DMS153 treated with DMSO at 0.1 percent for 48 hours (cell line): ENCODE measurements around the gene CD248.
A peak's percentile ranks its signal among the peaks of the same experiment; 100 is the strongest.

Experiments
- DNase-seq: peaks from one replicate; lab custom pipeline; 2025; ENCODE audit not compliant: unreplicated experiment; lab: John Stamatoyannopoulos, UW

The CD248 gene

DNA sequence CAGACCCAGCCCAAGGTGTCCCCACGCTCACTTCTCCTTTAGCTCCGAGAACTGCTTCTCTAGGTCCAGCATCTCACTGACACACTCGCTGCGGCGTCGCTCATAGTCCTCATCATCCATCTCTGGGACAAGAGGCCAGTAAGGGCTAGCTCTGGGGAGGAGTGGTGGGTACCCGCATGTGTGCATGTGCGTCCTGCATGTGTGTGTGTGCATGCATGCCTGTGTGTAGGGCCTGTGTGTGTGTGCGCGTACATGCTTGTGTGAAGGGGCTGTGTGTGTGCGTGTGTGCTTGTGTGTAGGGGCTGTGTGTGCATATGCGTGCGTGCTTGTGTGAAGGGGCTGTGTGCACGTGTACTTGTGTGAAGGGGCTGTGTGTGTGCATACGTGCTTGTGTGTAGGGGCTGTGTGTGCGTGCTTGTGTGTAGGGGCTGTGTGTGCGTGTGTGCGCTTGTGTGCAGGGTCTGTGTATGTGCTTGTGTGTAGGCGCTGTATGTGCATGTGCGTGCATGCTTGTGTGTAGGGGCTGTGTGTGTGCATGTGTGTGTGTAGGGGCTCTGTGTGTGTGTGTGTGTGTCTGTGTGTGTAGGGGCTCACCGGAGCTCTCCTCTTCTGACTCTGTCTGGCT is 24.8 kb upstream of the CD248 start:
- no peak for DNase-seq

- DNase-seq = no peak
These were observed 24.0 kb upstream of the CD248 start for GRCh38 chr11:66340596-66341501.

- DNase-seq = no peak
These were observed 23.0 kb upstream of the CD248 start for GRCh38 chr11:66339686-66340483.

GRCh38 chr11:66339162-66339675 is 22.4 kb upstream of the CD248 start:
- no peak for DNase-seq

DNA sequence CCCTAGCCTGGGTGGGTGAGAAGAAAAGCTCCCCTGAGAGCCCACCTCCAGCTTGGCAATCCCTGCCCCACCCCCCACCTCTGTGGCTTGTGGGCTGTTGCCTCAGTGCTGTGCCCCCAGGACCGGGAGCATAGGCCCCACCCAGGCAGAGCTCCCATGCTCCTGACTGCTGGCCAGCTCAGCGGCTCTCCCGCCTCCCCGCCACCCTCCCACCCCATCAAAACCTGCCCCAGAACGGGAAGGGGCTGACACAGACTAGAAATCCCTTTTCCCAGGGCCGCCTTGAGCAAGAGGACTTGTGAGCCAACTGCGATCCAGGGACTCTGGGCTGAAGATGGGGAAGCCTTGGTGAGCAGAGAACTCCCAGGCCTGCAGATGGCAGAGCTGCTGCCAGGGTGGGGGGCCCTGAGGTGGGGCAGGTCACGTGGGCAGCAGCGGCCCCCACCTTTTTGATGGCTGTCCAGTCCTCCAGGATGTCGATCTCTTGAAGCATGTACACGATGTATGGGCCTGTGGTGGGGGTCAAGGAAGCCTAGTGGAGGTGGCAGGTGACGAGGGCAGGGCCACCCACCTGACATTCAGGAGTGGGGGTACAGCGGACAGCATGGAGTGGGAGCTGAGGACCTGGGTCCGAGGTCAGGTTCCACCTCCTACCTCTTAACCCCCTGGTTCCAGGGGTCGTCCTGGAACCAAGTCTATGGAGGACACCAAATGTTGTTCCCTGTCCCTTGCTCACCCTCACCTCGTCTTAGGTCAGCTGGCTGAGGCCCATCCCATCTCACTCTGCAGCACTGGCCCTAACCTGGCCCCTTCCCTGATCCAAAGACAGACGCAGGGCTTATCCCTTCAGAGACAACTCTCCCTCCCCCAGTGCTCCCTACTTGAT is 21.7 kb upstream of the CD248 start:
- DNase-seq = no peak

GRCh38 chr11:66337103-66337899 is 20.5 kb upstream of the CD248 start:
- DNase-seq = no peak

DNA sequence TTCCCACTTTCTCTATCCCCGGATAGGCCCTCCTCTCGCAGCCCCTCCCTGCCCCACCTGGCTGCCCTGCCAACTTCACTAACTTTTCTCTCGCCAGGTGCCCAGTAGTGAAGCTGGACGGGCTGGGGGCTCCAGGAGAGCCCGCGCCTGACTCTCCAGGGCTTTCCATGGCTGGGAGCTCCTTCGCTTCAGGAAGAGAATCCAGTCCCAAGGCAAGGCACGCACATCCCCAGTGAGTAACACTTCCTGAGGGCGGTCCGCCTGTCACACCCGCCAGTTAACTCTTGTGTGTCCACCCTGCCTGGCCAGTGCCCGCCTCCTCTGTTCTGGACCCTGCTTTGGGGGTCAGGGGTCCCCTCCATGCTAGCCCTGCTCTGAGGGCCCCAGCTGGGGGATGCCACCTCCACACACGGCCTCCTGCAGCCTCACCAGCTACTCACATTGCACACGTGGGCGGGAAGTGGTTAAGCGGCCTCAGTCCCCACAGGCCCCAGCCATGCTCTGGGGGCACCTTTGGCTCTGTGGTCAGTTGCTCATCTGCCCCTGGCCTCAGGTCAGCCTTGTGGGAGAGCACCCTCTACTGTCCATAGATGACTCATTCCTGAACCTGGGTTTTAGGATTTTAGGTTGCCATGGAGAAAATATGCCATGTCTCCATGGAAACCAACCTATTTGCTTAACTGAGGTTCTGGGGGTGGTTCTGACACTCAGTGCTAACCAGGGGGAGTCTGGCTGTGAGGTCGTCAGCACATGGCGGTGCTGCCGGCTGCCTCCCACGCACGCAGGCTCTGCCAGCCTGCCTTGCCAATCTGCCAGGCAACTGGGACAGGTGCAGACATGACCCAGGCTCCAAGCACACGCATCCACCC is 19.6 kb upstream of the CD248 start, which contains the start of gene RIN1:
Gene RIN1 (minus strand): TSS at position 201 of the 869 bp plus-strand sequence. CDS start 32 bp downstream, at position 169.
- DNase-seq = peak; percentile 40

DNA sequence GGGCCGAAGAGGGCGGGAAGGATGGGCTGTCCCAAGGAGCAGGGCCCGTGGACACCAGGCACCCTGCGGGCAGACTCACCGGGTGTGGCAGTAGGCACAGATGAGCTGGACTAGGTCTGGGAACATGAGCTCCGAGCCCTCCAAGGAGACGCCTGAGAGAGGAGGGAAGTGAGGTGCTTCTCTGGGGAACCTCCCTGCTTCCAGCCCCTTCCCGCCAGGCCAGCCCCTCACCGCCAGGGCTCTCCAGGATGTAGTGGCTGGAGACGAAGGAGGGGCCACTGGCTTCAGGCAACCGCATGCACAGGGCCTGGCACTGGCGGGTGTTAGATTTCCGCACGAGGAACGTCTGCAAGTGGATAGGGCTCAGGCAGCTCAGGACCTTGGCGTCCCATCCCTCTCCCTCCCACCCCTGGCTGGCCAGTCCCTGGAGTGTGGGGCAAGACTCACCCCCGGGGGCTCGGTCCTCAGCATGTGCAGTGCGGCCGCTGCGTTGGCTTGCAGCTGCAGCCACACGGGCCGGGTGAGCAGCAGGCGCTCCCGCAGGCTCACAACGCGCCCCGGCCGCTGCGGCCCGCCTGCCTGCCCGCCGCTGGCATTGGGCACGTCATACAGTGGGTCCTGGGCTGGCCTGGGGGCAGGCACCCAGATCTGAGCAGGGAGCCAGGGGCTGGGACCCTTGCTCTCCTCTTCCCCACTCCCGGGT is 18.8 kb upstream of the CD248 start:
- no peak for DNase-seq

DNA sequence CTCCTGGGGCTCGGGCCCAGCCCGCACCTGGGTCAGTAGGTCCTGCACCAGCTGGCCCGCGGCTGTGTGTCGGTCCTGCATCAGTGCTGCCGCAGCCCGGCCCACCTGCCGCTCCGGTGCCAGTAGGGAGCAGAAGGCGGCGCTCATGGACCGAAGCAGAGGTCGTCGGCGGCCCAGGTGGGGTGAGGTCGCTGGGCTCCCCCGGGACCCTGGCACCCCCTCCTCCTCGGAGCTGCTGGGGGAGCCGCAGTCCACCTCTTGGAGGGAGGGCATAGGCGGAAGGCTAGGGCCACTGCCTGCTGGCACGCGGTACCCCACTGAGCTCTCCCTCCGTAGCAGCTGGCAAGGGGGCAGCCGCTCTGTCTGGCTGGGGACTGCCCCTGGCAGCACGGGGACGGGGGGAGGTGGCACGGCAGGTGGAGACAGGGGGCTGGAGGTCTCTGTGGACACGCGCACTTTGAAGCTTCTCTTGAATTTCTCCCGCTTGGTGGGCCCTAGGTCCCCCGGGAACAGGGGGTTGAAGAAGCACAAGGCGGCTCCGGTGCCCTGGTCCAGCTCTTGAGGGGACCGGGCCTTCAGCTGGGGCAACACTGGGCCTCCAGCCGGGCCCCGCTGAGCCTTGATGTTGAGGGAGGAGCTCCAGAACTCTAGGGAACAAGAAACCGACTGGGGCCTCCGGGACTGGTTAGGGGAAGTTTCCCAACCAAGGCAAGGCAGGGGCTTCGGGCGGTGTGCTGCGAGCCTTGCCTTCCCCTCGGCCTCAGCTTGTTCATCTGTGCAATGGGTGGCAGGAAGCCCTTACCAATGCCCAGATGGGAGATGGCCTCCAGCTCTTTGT is 18.0 kb upstream of the CD248 start:
- no peak for DNase-seq

DNA sequence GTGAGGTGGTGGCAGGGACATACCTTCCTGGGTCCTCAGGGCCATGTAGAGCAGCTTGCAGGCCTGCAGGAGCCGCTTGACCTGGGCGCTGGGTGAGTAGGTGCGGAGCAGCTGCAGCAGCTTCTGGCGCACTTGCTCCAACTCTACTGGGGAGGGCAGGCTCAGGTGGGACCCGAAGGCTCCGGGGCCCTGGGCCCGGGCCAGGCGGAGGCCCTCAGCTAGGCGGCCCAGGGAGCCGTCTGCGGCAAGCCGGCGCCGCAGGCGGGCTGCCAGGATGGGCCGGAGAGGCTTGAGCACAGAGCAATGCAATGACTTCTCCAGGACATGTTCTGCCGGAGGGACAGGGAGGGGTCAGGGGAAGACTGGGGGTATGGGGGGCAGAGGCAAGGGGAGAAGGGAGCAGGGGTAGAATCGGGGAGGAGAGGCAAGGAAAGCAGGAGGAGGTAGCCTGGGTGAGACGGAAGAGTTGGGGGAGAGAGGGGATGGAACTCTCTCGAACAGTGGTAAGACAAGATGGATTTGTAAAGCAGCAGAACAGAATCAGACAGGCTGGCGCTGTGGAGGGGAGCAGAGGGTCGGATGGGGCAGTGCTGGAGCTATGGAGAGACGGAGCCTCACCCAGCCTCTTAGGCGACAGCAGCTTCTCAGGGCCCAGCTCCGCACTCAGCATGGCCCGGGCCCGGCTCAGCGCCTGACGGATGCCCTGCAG is 17.2 kb upstream of the CD248 start:
- no peak for DNase-seq

DNA sequence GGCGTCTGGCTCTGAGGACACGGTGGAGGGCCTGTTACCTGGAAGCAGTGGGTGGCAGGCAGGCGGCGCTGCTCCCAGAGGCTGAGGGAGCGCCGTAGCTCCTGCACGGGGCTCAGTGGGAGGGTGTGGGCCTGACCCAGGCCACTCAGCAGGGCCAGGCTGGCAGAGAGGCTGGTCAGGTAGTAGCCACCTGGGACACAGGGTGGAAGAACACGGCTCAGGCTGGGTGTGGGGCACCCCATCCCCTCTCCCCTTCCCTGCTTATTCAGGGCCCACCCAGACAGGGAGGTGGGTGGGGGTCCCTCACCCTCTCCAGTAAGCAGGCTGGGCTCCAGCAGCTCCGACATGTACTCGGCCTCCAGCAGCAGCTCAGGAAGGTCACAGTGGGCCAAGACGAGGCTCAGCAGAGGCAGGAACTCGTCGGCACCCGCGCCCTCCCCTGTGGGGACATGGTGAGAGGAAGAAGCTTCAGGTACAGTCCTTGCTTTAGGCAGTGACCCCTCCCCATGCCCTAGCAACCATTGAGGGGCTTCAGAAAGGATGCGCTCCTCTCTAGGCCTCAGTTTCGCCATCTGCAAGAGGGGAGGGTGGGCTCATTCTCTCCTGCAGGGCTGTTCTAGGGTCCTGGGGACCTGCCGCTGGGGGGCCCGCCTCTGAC is 16.5 kb upstream of the CD248 start:
- no peak for DNase-seq

- no peak for DNase-seq
These were observed 15.8 kb upstream of the CD248 start for GRCh38 chr11:66332371-66333219.

GRCh38 chr11:66331542-66332370 is 14.9 kb upstream of the CD248 start:
- DNase-seq = no peak

- DNase-seq = no peak
These were observed 14.1 kb upstream of the CD248 start for GRCh38 chr11:66330931-66331330.
